Putamen (tissue), 1 donor: ENCODE measurements around the gene HBP1.
"Not testable (repeated sequence)": the region's sequence is repeated elsewhere in the genome, so short reads cannot be mapped to it uniquely, and the experiment has no call there.

Source experiments
- DNase-seq: peaks from one replicate; pipeline ENCODE4 v3.0.0-alpha.2; 2016; ENCODE audit warnings: low spot score

Gene HBP1

GRCh38 chr7:107155726-107156125 lies 13.1 kb upstream of the HBP1 start:
- DNase-seq: not testable (repeated sequence)

GRCh38 chr7:107157091-107157490 lies 11.7 kb upstream of the HBP1 start:
- no peak for DNase-seq

- DNase-seq: no peak
Measured at GRCh38 chr7:107158028-107158427, 10.8 kb upstream of the HBP1 start.

GRCh38 chr7:107160389-107160788 lies 8.4 kb upstream of the HBP1 start:
- DNase-seq: no peak

GRCh38 chr7:107161415-107161814 lies 7.4 kb upstream of the HBP1 start:
- DNase-seq: no peak

GRCh38 chr7:107162475-107162874 lies 6.3 kb upstream of the HBP1 start:
- DNase-seq: no peak

- no peak for DNase-seq
Measured at GRCh38 chr7:107164092-107164491, 4.7 kb upstream of the HBP1 start.

- DNase-seq: no peak
Measured at GRCh38 chr7:107165341-107165740, 3.5 kb upstream of the HBP1 start.

GRCh38 chr7:107166736-107167426 lies 1.9 kb upstream of the HBP1 start:
- no peak for DNase-seq

GRCh38 chr7:107167483-107168232 lies 1.1 kb upstream of the HBP1 start:
- DNase-seq: peak; percentile 78

GRCh38 chr7:107169120-107170050 lies 582 bp downstream of the HBP1 start:
- DNase-seq: peak; percentile 98

GRCh38 chr7:107170051-107170915 lies 1.5 kb downstream of the HBP1 start:
- no peak for DNase-seq

GRCh38 chr7:107171496-107171895 lies 2.7 kb downstream of the HBP1 start:
- no peak for DNase-seq

- DNase-seq: no peak
Measured at GRCh38 chr7:107172276-107173032, 3.7 kb downstream of the HBP1 start.

GRCh38 chr7:107173191-107173590 lies 4.4 kb downstream of the HBP1 start:
- no peak for DNase-seq

GRCh38 chr7:107173691-107174406 lies 5.0 kb downstream of the HBP1 start:
- DNase-seq: peak; percentile 49

- no peak for DNase-seq
Measured at GRCh38 chr7:107179326-107180164, 10.7 kb downstream of the HBP1 start.

GRCh38 chr7:107180378-107180777 lies 11.6 kb downstream of the HBP1 start:
- DNase-seq: no peak

GRCh38 chr7:107181172-107181571 lies 12.4 kb downstream of the HBP1 start:
- no peak for DNase-seq
